WTC11 (cell line): ENCODE measurements around the gene POLDIP3. TPM values are rescaled to one million over a fixed set of nuclear protein-coding genes. Genes with fewer than 3 reads are reported as not detected.

ENCODE experiments used
- ATAC-seq: fragments of 200-7000 bp; cut with Tn5 transposase; 2 replicates; pipeline ENCODE4 v1.10.0; 2021; ENCODE audit warnings: mild to moderate bottlenecking, moderate library complexity
- CTCF ChIA-PET: fragments of 300-600 bp; sonication (Branson Sonifier 250); formaldehyde crosslinking; loops from one replicate; lab custom pipeline; 2021; ENCODE audit warnings: antibody characterized with exemption; lab: Charles Lee
- POLR2A ChIA-PET: fragments of 350-600 bp; sonication (Branson Sonifier 250); formaldehyde crosslinking; loops from one replicate; lab custom pipeline; 2021; ENCODE audit warnings: antibody characterized with exemption; lab: Charles Lee
- DNase-seq: peaks from one replicate; pipeline ENCODE4 v3.0.0; 2021; ENCODE audit warnings: low spot score
- H3K27ac Mint-ChIP-seq: 2 replicates; pipeline ENCODE4 v1.8.0; 2021; ENCODE audit warnings: mixed read lengths
- H3K27me3 Mint-ChIP-seq: 2 replicates; pipeline ENCODE4 v1.8.0; 2021; ENCODE audit warnings: low read depth, mild to moderate bottlenecking, moderate library complexity, mixed read lengths
- H3K36me3 Mint-ChIP-seq: 2 replicates; pipeline ENCODE4 v1.8.0; 2021; ENCODE audit warnings: mixed read lengths
- H3K4me1 Mint-ChIP-seq: 2 replicates; pipeline ENCODE4 v1.8.0; 2022; ENCODE audit warnings: mixed read lengths
- H3K4me3 Mint-ChIP-seq: 2 replicates; pipeline ENCODE4 v1.8.0; 2021; ENCODE audit warnings: mild to moderate bottlenecking, moderate library complexity, mixed read lengths
- H3K9me3 Mint-ChIP-seq: 2 replicates; pipeline ENCODE4 v1.8.0; 2021; ENCODE audit warnings: mixed read lengths
- E2F5 ChIP-seq: sonication (generic); formaldehyde crosslinking; IDR thresholded peaks from 2 replicates; pipeline ENCODE4 v1.8.1; 2022; ENCODE audit warnings: mild to moderate bottlenecking, moderate library complexity, missing genetic modification reagents
- EMX1 ChIP-seq: fragments of 250-450 bp; sonication (Bioruptor Pico); IDR thresholded peaks from 2 replicates; pipeline ENCODE4 v1.8.0; 2021; ENCODE audit warnings: mild to moderate bottlenecking
- ETV6 ChIP-seq: sonication (generic); formaldehyde crosslinking; IDR thresholded peaks from 2 replicates; pipeline ENCODE4 v1.8.1; 2022; ENCODE audit warnings: mild to moderate bottlenecking, missing genetic modification reagents
- FOXP4 ChIP-seq: sonication (generic); formaldehyde crosslinking; IDR thresholded peaks from 2 replicates; pipeline ENCODE4 v1.8.0; 2022; ENCODE audit warnings: mild to moderate bottlenecking, missing genetic modification reagents
- GRHL2 ChIP-seq: fragments of 250-450 bp; sonication (Bioruptor Pico); IDR thresholded peaks from 2 replicates; pipeline ENCODE4 v1.8.0; 2022; ENCODE audit warnings: mild to moderate bottlenecking, moderate library complexity; ENCODE audit not compliant: insufficient replicate concordance, severe bottlenecking
- HMGA2 ChIP-seq: fragments of 250-450 bp; sonication (Bioruptor Pico); IDR thresholded peaks from 2 replicates; pipeline ENCODE4 v1.4.0; 2021; ENCODE audit warnings: mild to moderate bottlenecking, moderate library complexity
- IRF1 ChIP-seq: sonication (generic); formaldehyde crosslinking; IDR thresholded peaks from 2 replicates; pipeline ENCODE4 v1.8.0; 2023; ENCODE audit warnings: missing genetic modification reagents
- JUN ChIP-seq: sonication (generic); formaldehyde crosslinking; IDR thresholded peaks from 2 replicates; pipeline ENCODE4 v1.8.0; 2023; ENCODE audit warnings: mild to moderate bottlenecking, missing genetic modification reagents
- MLX ChIP-seq: sonication (generic); formaldehyde crosslinking; IDR thresholded peaks from 2 replicates; pipeline ENCODE4 v1.8.1; 2023; ENCODE audit warnings: mild to moderate bottlenecking, missing genetic modification reagents, moderate library complexity
- NR2C2 ChIP-seq: sonication (generic); formaldehyde crosslinking; IDR thresholded peaks from 2 replicates; pipeline ENCODE4 v1.8.0; 2022; ENCODE audit warnings: mild to moderate bottlenecking, missing genetic modification reagents
- NR3C1 ChIP-seq: sonication (generic); formaldehyde crosslinking; conservative IDR thresholded peaks from 2 replicates; pipeline ENCODE4 v1.8.1; 2023; ENCODE audit warnings: low read depth, mild to moderate bottlenecking, missing genetic modification reagents
- PRRX2 ChIP-seq: fragments of 250-450 bp; sonication (Bioruptor Pico); IDR thresholded peaks from 2 replicates; pipeline ENCODE4 v1.8.0; 2021; ENCODE audit warnings: mild to moderate bottlenecking
- STAT6 ChIP-seq: sonication (generic); formaldehyde crosslinking; conservative IDR thresholded peaks from 2 replicates; pipeline ENCODE4 v1.8.1; 2023; ENCODE audit warnings: mild to moderate bottlenecking, low read depth, missing genetic modification reagents, moderate library complexity
- TEAD1 ChIP-seq: sonication (generic); formaldehyde crosslinking; IDR thresholded peaks from 2 replicates; pipeline ENCODE4 v1.8.0; 2022; ENCODE audit warnings: mild to moderate bottlenecking, missing genetic modification reagents
- USF1 ChIP-seq: sonication (generic); formaldehyde crosslinking; IDR thresholded peaks from 2 replicates; pipeline ENCODE4 v1.8.0; 2022; ENCODE audit warnings: mild to moderate bottlenecking, missing genetic modification reagents
- USF2 ChIP-seq: sonication (generic); formaldehyde crosslinking; IDR thresholded peaks from 2 replicates; pipeline ENCODE4 v1.8.1; 2023; ENCODE audit warnings: mild to moderate bottlenecking, missing genetic modification reagents, moderate library complexity
- ZNF317 ChIP-seq: sonication (generic); formaldehyde crosslinking; IDR thresholded peaks from 2 replicates; pipeline ENCODE4 v1.8.1; 2023; ENCODE audit warnings: low read depth, mild to moderate bottlenecking, moderate library complexity, missing genetic modification reagents, borderline replicate concordance
- ZNF425 ChIP-seq: fragments of 250-450 bp; sonication (Bioruptor Pico); conservative IDR thresholded peaks from 2 replicates; pipeline ENCODE4 v1.9.0; 2021; ENCODE audit warnings: mild to moderate bottlenecking
- ZSCAN18 ChIP-seq: fragments of 250-450 bp; sonication (Bioruptor Pico); IDR thresholded peaks from 2 replicates; pipeline ENCODE4 v2.1.2; 2022; ENCODE audit warnings: mild to moderate bottlenecking, moderate library complexity
- total RNA-seq: library from RNA; stranded (reverse); gene quantifications from 3 replicates; pipeline ENCODE4 v1.2.3, GENCODE V29; 2021

The POLDIP3 gene
- total RNA-seq, 1 experiment from 2014 or later = 73.2 TPM

- peak; percentile 100 for TF ChIP-seq PRRX2 (CRISPR knock-in tag)
- TF ChIP-seq ZNF317 (CRISPR knock-in tag) = no peak
- TF ChIP-seq E2F5 = peak; percentile 65
- peak; percentile 66; the same call in 1 of the 2 replicates for TF ChIP-seq FOXP4 (CRISPR knock-in tag)
- TF ChIP-seq GRHL2 (CRISPR knock-in tag) = no peak
- peak; percentile 96; the same call in 1 of the 2 replicates for TF ChIP-seq MLX (CRISPR knock-in tag)
- TF ChIP-seq IRF1 (CRISPR knock-in tag) = peak; percentile 89
- TF ChIP-seq HMGA2 (CRISPR knock-in tag) = no peak
- 0 out of 2 replicates have a peak, but pooled peaks have one; percentile 71 for TF ChIP-seq STAT6 (CRISPR knock-in tag)
- peak; percentile 97 for TF ChIP-seq ETV6
- 0 out of 2 replicates have a peak, but pooled peaks have one; percentile 10 for TF ChIP-seq NR3C1 (CRISPR knock-in tag)
- TF ChIP-seq USF1 (CRISPR knock-in tag) = peak; percentile 80
- peak; percentile 99 for TF ChIP-seq ZNF425 (CRISPR knock-in tag)
Observed at GRCh38 chr22:42615092-42615859, 593 bp upstream of the POLDIP3 start (continued).

GRCh38 chr22:42613872-42614301, 796 bp downstream of the POLDIP3 start:
- peaks cover 44% of the 10 kb centered on the region for H3K4me1 Mint-ChIP-seq
- ChIA-PET POLR2A (interaction anchor here (0.6 kb wide), 1 partner anchor 91 kb away, joined by 3 read pairs; no protein-coding TSS in a partner anchor), CTCF (interaction anchor here (0.6 to 3.0 kb wide), 3 partner anchors 33 to 254 kb away, joined by 3 to 7 read pairs (median 6); no protein-coding TSS in a partner anchor)
- peaks cover 25% of the 10 kb centered on the region for H3K36me3 Mint-ChIP-seq
- H3K4me3 Mint-ChIP-seq = peak overlapping the region; percentile 97
- peak overlapping the region; percentile 97 for H3K27ac Mint-ChIP-seq
- H3K27me3 Mint-ChIP-seq = no peaks in the 10 kb centered on the region
- DNase-seq = no peak
- no peaks in the 10 kb centered on the region for H3K9me3 Mint-ChIP-seq
- ATAC-seq = no peak
- TF ChIP-seq E2F5 = no peak
- no peak for TF ChIP-seq EMX1 (CRISPR knock-in tag)
- TF ChIP-seq ZSCAN18 (CRISPR knock-in tag) = no peak
- TF ChIP-seq JUN = no peak
- no peak for TF ChIP-seq NR2C2 (CRISPR knock-in tag)
- TF ChIP-seq TEAD1 = no peak
- no peak for TF ChIP-seq USF2 (CRISPR knock-in tag)
